ENCODE measurements around the gene CNOT1.

DNA sequence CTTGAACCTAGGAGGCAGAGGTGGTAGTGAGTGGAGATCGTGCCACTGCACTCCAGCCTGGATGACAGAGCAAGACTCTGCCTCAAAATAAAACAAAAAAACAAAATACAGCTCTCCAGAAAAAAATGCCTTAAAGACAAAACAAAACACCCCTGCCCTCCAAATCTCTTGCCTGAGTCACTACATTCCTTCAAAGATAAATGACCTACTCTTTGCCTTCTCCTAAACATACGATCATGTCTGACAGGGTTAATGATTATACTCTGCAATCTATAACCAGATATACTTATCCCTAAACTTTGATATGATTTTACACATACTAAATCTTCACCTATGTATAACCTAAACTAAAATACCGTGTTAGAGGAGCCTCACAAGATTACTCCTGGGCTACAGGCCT lies 115.8 kb downstream of the CNOT1 start:
- TF ChIP-seq FOXA1 (IDR thresholded peaks at IDR 0.05) (no peak), JUND (IDR thresholded peaks at IDR 0.05) (no peak)
- TF ChIP-seq, protein P1, sequence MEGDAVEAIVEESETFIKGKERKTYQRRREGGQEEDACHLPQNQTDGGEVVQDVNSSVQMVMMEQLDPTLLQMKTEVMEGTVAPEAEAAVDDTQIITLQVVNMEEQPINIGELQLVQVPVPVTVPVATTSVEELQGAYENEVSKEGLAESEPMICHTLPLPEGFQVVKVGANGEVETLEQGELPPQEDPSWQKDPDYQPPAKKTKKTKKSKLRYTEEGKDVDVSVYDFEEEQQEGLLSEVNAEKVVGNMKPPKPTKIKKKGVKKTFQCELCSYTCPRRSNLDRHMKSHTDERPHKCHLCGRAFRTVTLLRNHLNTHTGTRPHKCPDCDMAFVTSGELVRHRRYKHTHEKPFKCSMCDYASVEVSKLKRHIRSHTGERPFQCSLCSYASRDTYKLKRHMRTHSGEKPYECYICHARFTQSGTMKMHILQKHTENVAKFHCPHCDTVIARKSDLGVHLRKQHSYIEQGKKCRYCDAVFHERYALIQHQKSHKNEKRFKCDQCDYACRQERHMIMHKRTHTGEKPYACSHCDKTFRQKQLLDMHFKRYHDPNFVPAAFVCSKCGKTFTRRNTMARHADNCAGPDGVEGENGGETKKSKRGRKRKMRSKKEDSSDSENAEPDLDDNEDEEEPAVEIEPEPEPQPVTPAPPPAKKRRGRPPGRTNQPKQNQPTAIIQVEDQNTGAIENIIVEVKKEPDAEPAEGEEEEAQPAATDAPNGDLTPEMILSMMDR (IDR thresholded peaks at IDR 0.05; ENCODE audit: low read depth, low read length, missing input control) = no peak

All from liver (tissue), 3 donors.